ENCODE results near the gene CDH23. TPM values are rescaled to one million over a fixed set of nuclear protein-coding genes. Genes with fewer than 3 reads are reported as not detected.

The CDH23 gene
- total and polyA plus RNA-seq, 12 donors, result 1.7 to 20.2 (median 7.8) TPM

GRCh38 chr10:71823356-71823755 is 426.6 kb downstream of the CDH23 start:
- intact Hi-C loops (cut with DNase I), result no loop called here
- H3K36me3 ChIP-seq (replicated peaks in 1 of 2), result peaks cover 0 to 98% of the 10 kb centered on the region in 2 donors

GRCh38 chr10:71824333-71824732 is 427.6 kb downstream of the CDH23 start:
- Histone ChIP-seq H3K9me3 (replicated peaks in 1 of 3) (no peaks in the 10 kb centered on the region), H3K36me3 (replicated peaks in 1 of 2) (peaks cover 0 to 98% of the 10 kb centered on the region in 2 donors), H3K4me3 (no peak overlapping the region), H3K27me3 (no peaks in the 10 kb centered on the region), H3K4me1 (replicated peaks in 1 of 2) (peaks cover 2 to 10% of the 10 kb centered on the region in 2 donors), H3K27ac (no peak overlapping the region)
- intact Hi-C loops (cut with DNase I), result no loop called here
- TF ChIP-seq POLR2A (IDR thresholded peaks at IDR 0.05) (no peak), CTCF (IDR thresholded peaks at IDR 0.05) (no peak)
- WGBS, 4 donors, result 87 to 96% (median 94%) methylated on average over 3 of the region's 3 CpGs
- no peak for DNase-seq

More at GRCh38 chr10:71823356-71823755, 426.6 kb downstream of the CDH23 start:
- WGBS, 4 donors, result 76 to 92% (median 91%) methylated on average over 3 to 4 of the region's 4 CpGs
- Histone ChIP-seq H3K27me3 (no peaks in the 10 kb centered on the region), H3K9me3 (replicated peaks in 1 of 3) (no peaks in the 10 kb centered on the region), H3K27ac (no peak overlapping the region), H3K4me3 (no peak overlapping the region), H3K4me1 (replicated peaks in 1 of 2) (peaks cover 12 to 20% of the 10 kb centered on the region in 2 donors)
- DNase-seq, result no peak
- no peak for TF ChIP-seq POLR2A (IDR thresholded peaks at IDR 0.05)
- no peak for TF ChIP-seq CTCF (IDR thresholded peaks at IDR 0.05)

GRCh38 chr10:71825217-71825616 is 428.5 kb downstream of the CDH23 start:
- H3K4me3 ChIP-seq, result no peak overlapping the region
- peaks cover 0 to 98% of the 10 kb centered on the region in 2 donors for H3K36me3 ChIP-seq (replicated peaks in 1 of 2)
- no peaks in the 10 kb centered on the region for H3K9me3 ChIP-seq (replicated peaks in 1 of 3)
- no peaks in the 10 kb centered on the region for H3K27me3 ChIP-seq
- peaks cover 0 to 9% of the 10 kb centered on the region in 2 donors for H3K4me1 ChIP-seq (replicated peaks in 1 of 2)
- DNase-seq, result peak in 1 of 7 donors; percentile 14
- H3K27ac ChIP-seq, result no peak overlapping the region
- TF ChIP-seq CTCF (IDR thresholded peaks at IDR 0.05) (no peak), POLR2A (IDR thresholded peaks at IDR 0.05) (no peak)
- intact Hi-C loops (cut with DNase I), result no loop called here
- WGBS, 4 donors, result 69 to 82% (median 79%) methylated on average over 5 to 11 of the region's 11 CpGs

GRCh38 chr10:71827852-71828251 is 431.1 kb downstream of the CDH23 start:
- H3K27me3 ChIP-seq, result no peaks in the 10 kb centered on the region
- H3K4me3 ChIP-seq, result no peak overlapping the region
- no peaks in the 10 kb centered on the region for H3K9me3 ChIP-seq (replicated peaks in 1 of 3)
- no peak for DNase-seq
- intact Hi-C loops (cut with DNase I), result no loop called here
- no peak overlapping the region for H3K27ac ChIP-seq
- TF ChIP-seq CTCF (IDR thresholded peaks at IDR 0.05), result no peak
- no peak for TF ChIP-seq POLR2A (IDR thresholded peaks at IDR 0.05)
- WGBS, 4 donors, result 72 to 79% (median 74%) methylated on average over 5 to 6 of the region's 6 CpGs
- peaks cover 0 to 98% of the 10 kb centered on the region in 2 donors for H3K36me3 ChIP-seq (replicated peaks in 1 of 2)
- peaks cover 0 to 12% of the 10 kb centered on the region in 2 donors for H3K4me1 ChIP-seq (replicated peaks in 1 of 2)

Measured in adrenal gland (tissue), 12 donors.